HG03460 (cell line): ENCODE results near the gene TOR3A.
"Not testable (repeated sequence)": the region's sequence is repeated elsewhere in the genome, so short reads cannot be mapped to it uniquely, and the experiment has no call there.

ENCODE experiments used
- ATAC-seq: cut with Tn5 transposase; IDR thresholded peaks from one replicate; pipeline ENCODE4 v1.9.1; 2021; ENCODE audit not compliant: unreplicated experiment

Gene TOR3A

DNA sequence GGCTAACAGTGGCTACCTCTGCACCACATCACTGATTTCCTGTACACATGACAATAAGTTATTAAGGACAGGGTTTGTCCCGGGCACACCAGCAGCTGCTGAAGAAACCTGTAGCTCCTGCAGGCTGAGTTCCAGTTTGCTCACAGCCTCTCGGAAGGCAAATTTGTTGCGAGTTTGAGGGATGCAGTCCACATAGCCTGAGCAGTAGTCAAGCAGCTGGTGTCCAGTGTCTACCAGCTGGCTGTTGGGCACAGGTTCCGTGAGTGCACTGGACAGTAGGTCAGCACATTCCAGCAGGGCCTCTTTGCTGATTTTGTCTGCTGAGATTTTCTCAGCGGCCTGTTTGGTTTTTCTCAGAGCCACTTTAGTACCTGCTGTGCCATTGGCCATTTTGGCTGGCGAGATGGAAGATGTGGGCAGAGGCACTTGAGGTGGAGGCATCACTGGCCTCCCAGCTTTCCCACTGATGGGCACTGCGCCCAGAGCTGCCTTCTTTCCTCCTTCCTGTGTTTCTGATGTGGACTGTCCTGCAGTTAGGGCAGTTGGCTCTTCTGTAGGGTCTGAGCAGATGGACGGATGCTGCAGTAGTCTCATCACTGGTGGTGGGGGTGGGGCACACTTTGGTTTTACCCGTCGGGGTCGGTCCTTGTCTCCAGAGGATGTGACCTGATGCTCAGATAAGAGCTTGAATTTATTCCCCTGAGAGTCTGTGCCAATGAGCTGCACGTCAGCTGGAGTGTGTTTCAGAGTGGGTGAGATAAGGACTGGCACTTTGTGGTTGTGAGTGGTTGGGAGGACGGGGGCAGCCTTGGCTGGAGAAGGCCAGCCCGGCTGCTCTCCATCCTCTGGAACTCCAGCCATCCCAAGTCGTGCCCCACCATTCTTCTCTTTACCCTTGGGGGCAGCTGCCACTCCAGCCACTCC is 26.1 kb downstream of the TOR3A start:
- ATAC-seq, result no peak

DNA sequence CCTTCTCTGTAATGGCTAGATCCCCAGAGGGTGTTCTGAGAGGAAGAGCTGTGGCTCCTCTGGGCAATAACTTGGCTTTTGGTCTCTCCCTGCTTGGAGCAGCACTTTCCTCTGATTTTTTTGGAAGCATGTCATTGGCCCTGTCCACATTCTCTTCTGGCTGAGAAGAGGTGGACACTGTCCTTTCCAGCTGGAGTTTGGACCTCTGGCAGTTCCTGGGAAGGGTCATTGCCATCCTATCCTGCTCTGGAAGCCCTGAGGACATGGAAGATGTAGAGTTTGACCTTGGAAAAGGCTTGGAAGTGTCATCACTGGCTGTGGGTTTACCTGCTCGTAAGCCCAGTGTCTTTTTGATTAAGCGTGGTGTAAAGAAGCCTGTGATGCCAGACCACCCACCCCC is 26.8 kb downstream of the TOR3A start:
- no peak for ATAC-seq

DNA sequence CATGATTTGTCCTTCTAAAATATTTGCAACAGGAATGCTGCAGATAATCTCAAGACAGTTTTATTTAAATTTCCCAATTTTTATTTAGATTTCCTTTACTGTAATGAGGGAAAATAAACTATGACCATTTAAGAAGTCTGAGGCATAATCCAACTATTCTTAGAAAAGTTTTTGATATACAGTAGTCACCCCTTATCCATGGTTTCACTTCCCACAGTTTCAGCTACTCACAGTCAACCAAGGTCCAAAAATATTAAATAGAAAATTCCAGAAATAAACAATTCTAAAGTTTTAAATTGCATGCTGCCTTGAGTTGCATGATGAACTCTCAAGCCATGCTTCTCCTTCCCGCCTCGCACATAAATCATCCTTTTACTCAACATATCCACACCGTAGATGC is 33.3 kb downstream of the TOR3A start:
- ATAC-seq, result no peak

DNA sequence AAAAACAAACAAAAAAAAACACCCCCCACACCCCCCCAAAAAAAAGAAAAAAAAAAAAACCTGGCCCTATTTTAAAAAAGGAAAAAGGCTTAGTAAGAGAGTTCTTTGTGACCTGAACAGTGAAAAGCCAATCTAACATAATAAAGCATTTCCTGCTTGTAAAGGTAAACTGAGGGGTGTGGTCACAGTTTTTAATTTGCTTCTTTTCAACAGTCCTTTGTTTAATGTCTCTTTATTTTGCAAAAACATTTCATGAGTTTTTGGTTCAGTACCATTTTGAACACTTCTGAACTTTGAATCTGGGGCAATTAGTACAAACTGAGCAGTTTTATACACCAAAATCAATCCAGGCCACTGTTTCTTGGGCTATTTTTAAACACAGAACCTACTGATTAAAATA is 37.6 kb downstream of the TOR3A start:
- no peak for ATAC-seq

DNA sequence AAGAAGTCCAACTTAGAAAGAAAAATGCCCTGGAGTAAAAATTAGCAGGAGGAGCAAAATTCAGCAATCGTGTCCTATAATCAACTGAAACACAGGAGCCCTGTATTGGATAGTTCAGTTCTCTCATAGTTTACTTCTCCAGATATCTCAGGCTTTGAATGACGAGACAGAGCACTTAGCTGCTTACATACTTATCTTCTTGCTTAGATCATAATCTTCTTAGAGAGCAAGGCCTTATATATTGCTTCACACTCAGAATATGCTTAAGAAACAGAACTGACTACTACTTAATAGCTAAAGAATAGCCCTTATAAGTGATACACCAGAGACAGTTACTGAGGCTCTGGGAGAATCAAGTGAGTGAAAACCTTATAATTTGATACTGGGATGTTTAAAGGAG is 38.9 kb downstream of the TOR3A start:
- no peak for ATAC-seq

DNA sequence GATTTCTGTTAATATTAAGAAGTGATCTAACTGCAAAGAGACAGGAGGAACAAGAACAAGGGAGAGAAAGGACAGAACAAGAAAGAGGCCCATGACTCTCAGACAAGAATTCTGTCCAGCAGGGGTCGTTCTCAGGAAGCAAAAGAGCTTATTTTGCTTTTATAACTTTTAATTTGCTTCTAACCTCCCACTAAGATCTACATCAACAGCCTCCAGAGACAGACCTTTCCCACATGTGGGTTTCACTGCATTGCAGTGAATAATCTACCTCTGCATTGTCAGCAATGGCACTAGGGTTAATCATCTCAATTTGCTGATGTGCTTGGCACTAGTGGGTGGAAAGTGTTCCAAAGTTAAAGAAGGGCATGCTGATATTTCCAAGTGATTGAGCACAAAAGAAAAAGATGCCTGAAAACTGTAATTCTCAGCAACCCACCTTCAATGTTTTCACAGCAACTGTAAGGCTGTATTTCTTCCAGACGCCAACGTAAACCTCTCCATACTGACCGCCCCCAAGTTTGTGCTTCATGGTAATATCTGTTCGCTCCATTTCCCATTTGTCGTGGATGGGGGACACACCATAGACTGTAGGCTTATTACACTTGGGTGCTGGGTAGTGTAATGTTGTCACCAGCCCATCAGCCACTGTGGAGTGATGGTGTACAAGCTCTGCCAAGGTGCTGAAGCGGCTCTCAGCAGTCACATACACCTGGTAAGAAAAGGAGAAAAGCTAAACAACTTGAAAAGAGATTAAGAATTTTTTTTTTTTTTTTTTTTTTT is 39.5 kb downstream of the TOR3A start:
- no peak for ATAC-seq

DNA sequence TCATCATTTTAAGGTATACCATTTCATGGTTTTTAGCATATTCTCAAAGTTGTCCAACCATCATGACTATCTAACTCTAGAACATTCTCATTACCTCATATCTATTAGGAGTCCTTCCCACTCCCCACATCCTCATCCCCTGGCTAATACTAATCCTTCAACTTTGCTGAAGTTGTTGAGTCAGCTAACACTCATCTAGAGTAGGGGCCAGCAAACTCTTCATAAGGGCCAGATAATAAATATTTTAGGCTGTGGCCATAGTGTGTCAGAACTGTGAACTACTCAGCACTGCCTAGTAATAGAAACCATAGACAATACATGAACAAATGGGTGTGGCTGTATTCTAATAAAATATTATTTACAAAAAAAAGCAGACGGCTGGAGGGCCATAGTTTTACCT is 43.0 kb downstream of the TOR3A start:
- no peak for ATAC-seq

DNA sequence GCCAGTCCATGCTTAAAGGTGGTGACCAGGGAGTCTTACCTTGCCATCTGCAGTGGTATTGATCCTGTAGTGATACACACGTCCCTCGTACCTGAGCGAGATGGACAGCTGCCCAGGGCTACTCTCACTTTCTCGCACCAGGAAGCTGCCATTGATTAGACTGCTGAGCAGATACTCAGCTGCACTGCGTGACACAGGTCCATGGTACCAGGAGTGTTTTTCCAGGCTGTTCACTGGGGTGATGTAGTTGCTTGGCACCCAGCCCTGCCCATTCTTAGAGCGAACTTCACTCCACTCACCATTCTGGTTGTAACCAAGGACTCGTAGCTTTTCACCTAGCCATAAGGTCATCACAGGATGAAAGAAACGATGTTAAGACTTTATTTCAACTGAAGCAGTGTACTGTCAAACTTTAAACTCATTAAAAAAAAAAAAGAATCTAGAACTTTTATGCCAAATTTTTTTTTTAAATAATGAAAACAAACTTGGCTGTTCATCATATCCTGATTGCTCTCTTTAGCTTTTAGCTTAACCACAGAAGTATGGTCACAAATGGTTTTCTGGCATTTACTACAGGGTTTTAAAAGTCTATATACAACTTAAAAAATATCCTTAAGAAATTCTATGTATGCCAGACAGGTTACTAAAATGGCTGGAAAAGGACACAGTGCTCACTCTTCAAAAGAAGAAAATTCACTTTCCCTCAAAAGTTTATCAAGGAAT is 44.6 kb downstream of the TOR3A start:
- ATAC-seq, result no peak

DNA sequence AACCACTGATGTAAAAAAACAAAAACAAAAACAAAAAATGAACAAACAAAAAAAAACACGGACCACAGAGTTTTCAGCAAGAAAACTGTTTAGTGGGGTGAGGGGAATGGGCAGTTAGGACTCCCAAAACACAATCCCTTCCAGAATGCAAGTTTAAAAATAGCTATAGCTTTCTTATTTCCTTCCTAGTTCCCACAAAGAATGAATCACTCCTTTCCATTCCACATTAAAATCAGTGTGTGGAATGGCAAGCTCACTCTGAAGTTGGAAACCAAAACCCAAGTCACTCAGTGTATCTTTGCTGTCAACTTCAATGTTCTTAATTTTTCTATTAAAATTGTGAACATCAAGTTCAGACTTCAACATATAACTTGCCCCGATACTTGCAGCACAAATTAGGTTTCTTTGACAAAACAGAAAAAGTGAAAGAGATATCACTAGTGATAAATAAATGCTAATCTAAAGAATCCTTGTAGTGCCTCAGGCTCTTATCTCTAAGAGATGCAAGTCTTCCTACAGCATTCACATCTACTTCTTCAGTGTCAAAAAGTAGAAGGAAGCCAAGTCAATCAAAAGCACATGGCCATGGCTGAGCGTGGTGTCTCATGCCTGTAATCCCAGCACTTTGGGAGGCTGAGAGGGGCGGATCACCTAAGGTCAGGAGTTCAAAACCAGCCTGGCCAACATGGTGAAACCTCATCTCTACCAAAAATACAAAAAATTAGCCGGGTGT is 45.5 kb downstream of the TOR3A start:
- ATAC-seq, result no peak

DNA sequence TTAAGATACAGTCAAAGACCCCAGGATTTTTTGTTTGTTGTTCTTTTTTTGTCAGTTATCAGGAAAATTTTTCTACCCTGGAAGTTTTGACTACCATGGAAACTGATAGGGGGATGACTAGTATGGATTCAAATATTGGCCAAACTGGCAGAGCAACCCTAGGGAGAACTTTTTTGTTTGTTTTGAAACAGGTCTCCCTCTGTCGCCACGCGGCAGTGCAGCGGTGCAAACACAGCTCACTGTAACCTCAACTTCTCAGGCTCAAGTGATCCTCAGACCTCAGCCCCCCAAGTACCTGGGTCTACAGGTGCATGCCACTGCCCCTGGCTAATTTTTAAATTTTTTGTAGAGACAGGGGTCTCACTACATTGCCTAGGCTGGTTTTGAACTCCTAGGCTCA is 46.6 kb downstream of the TOR3A start:
- no peak for ATAC-seq

DNA sequence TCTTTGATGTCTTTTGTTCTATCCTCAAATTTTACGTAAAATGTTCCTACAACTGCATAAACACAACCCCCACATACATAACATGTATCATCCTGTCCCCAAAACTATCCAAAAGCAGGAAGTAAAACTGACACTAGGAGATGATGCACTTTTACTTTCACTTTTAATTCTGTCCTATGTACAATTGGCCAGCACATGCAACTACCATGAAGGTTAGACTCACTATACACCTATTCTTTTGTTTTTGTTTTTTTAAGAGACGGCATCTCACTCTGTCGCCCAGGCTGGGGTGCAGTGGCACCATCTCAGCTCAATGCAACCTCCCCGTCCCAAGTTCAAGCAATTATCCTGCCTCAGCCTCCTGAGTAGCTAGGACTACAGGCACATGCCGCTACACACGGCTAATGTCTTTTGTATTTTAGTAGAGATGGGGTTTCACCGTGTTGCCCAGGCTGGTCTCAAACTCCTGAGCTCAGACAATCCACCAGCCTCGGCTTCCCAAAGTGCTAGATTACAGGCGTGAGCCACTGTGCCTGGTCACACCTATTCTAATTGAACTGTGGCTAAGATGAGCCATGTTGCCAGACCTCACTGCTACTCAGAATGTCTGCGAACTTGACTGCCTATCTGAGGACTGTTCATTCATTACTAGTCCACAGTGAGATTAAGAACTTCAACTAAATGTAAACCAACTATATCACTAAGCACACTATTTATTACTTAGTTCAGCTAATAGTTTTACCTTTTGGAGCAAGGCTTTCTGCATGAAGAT is 48.0 kb downstream of the TOR3A start:
- ATAC-seq, result peak; percentile 99

DNA sequence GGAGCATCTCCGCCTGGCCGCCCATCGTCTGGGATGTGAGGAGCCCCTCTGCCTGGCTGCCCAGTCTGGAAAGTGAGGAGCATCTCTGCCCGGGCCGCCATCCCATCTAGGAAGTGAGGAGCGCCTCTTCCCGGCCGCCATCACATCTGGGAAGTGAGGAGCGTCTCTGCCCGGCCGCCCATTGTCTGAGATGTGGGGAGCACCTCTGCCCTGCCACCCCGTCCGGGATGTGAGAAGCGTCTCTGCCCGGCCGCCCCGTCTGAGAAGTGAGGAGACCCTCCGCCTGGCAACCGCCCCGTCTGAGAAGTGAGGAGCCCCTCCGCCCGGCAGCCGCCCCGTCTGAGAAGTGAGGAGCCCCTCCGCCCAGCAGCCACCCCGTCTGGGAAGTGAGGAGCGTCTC is 53.3 kb downstream of the TOR3A start:
- ATAC-seq, result not testable (repeated sequence)

DNA sequence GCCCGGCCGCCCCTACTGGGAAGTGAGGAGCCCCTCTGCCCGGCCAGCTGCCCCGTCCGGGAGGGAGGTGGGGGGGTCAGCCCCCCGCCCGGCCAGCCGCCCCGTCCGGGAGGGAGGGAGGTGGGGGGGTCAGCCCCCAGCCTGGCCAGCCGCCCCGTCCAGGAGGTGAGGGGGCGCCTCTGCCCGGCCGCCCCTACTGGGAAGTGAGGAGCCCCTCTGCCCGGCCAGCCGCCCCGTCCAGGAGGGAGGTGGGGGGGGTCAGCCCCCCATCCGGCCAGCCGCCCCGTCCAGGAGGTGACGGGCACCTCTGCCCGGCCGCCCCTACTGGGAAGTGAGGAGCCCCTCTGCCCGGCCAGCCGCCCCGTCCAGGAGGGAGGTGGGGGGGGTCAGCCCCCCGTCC is 53.8 kb downstream of the TOR3A start:
- ATAC-seq, result not testable (repeated sequence)

DNA sequence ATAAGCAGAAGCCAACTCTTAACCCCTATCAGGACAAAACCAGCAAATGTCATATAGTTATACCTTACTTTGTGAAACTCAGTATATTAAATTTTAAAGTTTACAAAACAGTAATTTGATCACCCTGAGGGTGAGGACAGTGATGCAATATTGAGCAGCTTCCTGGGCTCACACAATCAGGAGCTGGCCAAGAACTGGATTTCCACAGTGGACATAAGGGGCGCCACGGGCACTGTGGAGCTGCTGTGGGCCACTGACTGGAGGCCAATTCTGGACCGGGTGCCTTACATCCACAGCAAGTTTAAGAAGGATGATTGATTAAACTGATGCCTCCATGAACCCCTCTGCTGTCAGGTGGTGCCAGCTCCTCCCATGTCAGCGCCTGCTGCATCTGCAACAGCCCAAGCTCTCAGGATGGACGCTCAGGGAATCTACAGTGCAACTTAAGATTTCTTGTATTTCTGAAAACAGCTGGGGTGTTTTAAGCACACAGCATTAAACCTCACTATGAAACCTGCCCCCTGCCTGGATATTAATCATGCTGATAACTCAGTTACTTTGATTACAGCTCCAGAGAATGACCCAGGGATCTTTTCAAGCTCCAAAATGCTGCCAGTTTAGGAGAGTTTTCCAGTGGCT is 55.9 kb downstream of the TOR3A start:
- ATAC-seq, result no peak

DNA sequence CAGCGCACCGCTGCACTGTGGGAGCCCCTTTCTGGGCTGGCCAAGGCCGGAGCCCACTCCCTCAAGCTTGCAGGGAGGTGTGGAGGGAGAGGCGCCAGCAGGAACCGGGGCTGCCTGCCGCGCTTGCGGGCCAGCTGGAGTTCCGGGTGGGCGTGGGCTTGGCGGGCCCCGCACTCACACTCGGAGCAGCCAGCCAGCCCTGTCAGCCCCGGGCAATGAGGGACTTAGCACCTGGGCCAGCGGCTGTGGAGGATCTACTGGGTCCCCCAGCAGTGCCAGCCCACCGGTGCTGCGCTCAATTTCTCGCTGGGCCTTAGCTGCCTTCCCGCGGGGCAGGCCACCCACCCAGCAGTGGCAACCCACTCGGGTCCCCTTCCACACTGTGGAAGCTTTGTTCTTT is 56.9 kb downstream of the TOR3A start:
- not testable (repeated sequence) for ATAC-seq

DNA sequence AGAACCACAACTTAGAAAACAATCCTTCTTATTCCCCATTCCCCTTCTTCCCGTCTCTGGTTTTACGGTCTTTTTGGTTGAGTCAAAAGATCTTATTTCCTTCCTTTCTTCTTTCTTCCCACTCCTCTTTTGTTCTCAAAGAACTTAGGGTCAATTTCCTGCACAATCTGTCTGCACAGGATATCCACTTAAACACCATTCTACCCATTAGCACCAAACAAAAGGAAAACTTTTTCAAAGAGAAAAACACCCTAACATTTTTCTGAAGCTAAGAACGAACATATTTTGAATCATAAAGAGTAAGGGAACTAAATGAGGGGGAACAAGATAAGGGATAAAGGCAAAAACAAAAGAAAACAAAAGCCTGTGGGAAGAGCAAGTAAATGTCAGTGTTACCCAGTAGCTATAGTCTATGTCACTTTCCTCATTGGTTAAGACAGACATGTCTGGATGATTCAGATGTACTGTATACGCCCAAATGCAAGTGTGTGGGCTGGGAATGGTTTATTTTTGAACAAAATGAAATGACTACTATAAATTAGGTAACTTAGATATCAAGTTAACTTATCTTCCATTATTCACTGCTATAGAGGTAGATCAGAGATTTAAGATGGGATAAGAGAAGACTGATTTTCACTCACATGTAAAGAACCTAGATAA is 59.9 kb downstream of the TOR3A start:
- ATAC-seq, result no peak

DNA sequence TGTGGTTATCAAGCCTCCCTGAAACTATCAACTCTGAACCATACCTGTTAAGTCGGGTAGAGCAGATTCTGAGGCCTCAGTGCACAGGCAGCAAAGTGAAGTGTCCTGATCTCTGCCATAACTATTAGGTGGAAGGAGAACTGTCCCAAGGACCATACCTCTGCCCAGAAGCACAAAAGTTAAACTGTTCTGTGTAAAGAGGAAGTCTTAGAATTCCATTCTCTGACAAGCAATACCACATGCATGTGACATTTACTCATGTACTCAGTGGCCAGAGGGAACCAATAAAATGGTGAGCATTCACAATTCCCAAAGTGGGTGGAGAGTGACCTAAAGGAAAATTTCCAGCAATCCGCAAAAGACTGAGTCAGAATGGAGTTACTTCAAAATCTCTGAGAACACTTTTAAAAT is 61.0 kb downstream of the TOR3A start:
- ATAC-seq, result no peak

DNA sequence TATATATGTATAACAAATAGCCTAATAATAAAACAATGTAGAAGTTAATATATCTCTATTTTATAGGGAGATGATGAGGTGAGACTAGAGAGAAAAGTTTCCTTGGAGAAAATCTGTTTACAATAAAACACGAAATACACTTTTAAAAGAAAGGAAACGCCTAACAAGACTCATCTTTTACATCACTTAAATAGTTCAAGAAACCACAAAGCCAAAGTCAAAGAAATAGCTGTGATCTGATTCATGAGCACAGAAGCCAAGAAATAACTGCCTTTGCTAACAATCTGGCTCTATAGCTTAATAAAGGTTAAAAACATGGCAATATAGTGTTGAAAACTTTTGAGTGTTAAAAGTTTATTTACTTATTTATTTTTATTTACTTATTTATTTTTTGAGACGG is 61.5 kb downstream of the TOR3A start:
- no peak for ATAC-seq

DNA sequence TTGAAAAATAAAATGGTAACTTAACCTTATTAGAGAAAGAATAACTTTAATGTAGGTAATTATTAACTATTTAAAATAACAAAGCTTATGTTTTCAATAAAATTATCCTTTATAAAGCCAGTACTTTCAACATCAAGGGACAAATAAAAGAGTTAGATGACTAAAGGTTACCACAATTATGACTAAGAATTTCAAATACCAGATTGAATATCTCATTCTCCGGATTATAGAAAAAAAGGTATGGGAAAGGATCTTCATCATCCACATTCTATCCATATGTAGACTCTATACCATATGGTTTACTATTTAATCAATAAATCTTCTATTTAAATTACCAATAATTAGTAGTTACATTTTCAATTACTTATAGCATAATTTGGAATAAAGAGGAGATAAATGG is 62.8 kb downstream of the TOR3A start:
- ATAC-seq, result no peak
